Activated T-cell treated with anti-CD3 and anti-CD28 coated beads for 24 hours (primary cell): ENCODE measurements around the gene AQP11.
"Not testable (repeated sequence)": the region's sequence is repeated elsewhere in the genome, so short reads cannot be mapped to it uniquely, and the experiment has no call there.

Source experiments
- DNase-seq: peaks from one replicate; pipeline ENCODE4 v3.0.0-alpha.2; 2020; ENCODE audit warnings: low read depth

The AQP11 gene, protein sequence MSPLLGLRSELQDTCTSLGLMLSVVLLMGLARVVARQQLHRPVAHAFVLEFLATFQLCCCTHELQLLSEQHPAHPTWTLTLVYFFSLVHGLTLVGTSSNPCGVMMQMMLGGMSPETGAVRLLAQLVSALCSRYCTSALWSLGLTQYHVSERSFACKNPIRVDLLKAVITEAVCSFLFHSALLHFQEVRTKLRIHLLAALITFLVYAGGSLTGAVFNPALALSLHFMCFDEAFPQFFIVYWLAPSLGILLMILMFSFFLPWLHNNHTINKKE

DNA sequence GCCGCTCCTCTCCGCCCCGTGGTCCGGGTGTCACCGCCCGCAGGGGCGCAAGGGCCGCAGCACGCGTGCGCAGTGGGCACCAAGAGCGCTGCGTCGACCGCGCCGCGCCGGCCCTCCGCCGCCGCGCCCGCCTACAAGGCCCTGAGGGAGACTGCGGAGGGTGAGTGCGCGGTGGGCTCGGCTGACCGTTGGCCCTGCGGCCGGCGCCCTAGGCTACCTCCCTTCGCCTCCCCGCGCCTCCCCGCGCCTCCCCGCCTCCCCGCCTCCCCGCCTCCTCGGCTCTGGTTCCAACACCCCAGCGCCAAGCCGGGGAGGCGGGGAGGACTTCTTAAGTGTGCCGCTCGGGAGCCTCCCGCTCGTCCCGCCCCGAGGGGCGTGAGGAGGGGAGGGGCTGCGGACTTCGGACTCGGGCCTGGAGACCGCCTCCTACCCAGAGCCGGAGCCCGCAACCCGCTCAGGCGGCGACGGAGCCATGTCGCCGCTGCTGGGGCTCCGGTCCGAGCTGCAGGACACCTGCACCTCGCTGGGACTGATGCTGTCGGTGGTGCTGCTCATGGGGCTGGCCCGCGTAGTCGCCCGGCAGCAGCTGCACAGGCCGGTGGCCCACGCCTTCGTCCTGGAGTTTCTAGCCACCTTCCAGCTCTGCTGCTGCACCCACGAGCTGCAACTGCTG lies at the start of gene AQP11:
Gene AQP11 (plus strand): TSS at position 433 of the 673 bp plus-strand sequence. CDS start 40 bp downstream, at position 473.
- peak; percentile 51 for DNase-seq

DNA sequence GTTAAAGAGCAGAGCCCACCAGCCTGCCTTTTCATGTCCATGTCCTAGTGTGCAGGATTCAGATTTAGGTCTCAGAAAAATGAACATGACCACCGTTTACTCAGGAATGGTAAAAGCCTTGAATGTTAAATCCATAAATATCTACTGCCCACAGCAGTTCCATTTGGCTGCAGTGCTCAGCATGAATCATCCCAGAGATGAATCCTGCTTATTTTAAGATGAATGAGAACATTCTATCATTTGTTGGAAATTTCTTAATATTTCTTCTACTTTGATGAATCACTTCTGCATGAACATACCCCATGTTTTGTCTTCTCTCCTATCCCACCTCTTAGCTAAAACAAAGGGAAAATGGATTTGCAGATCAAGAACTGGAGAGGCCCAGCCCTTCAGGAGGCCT lies 47.5 kb upstream of the AQP11 start:
- no peak for DNase-seq

DNA sequence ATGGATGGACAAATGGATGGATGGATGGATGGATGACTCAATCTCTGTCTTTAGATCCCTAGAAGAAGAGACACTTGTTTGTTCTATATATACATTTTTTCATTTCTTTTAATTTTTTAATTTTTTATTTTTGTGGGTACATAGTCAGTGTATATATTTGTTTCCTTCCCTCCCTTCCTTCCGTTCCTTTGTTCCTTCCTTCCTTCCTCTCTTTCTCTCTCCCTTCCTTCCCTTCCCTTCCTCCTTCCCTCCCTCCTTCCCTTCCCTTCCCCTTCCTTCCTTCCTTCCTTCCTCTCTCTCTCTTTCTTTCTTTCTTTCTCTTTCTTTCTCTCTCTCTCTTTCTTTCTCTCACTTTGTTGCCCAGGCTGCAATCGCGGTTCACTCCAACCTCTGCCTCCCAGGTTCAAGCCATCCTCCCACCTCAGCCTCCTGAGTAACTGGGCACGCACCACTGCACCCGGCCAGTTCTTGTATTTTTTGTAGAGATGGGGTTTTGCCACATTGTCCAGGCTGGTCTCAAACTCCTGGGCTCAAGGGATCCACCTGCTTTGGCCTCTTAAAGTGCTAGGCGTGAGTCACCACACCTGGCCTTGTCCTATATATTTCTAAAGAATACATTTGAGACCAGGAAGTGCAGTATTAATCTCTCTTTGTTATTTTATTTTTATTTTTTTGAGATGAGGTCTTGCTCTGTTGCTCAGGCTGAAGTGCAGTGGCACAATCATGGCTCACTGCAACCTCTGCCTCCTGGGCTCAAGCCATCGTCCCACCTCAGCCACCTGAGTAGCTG lies 42.5 kb upstream of the AQP11 start:
- no peak for DNase-seq

DNA sequence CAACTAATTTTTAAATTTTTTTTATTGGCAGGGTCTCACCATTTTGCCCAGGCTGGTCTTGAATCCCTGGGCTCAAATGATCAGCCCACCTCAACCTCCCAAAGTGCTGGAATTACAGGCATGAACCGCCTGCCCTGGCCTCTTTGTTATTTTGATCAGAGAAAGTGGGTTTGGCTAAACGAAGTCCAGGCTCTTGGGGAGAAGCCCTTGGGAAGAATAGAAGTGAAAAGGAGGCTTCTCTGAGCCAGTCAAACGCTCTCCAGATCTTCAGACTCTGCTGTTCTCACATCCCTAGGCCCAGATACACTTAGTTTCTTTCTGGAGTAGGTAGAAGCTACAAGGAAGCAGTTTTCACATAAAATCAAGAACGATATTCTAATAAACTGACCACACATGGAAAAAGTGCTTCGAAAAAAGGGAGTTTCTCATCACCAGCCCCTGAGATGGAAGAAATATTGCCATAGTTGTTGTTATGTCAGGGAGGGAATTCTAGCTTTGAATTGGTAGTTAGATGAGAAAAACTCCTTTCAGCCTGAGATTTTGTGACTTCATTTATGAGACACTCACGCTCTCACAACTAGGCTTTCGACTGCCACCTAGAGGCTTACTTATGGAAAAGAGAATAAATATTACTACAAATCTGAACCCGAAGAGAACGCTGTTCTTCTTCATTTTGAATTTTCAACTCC lies 41.7 kb upstream of the AQP11 start:
- DNase-seq, result no peak

DNA sequence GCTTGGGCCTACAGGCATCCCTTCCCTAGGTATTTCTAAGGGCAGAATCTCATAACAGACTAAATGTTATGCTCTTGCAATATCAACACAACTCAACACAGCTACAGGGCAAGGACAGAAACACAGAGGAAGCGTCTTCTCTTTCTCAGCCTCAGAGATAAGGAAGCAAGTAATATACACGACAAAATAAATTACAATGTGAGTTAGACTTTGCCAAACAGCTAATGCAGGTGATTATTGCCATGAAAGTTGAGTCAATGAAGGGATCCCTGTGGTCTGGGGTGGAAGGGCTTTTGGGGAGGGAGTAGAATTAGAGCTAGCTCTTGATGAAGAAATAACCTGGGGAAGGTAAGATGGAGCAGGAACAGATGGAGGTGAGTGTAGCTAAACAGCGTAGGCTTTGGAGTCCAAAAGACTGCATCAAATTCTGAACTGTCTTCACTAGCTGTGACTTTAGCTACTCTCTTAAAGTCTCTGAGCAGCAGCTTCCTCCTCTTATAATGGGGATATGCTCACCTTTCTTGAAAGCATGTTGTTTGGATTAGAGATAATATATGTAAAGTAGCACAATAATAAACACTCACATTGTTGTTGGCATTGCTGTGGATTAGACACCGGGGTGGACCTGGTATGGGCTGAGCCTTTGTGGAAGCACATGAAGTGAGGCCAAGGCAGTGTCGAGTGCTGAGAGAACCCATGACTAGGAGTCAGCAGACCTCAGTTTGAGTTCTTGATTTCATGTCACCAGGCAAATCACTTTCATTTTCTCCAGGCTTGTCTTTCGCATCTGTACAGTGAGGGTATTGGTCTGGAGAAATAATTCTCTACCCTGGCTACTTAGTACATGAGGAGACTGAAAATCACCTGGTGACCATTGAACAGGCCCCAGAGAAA lies 41.0 kb upstream of the AQP11 start:
- no peak for DNase-seq

DNA sequence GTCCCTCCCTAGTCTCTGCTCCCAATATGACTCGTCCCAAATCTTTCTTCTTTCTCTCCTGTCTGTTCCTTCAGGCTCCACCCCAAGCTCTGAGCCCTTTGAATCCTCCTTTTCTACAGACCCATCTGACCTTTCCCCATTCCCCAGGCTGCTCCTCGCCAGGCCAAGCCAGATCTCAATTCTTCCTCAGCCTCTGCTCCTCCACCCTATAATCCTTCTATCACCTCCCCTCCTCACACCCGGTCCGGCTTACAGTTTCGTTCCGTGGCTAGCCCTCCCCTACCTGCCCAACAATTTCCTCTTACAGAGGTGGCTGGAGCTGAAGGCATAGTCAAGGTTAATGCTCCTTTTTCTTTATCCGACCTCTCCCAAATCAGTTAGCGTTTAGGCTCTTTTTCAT lies 38.3 kb upstream of the AQP11 start:
- not testable (repeated sequence) for DNase-seq

DNA sequence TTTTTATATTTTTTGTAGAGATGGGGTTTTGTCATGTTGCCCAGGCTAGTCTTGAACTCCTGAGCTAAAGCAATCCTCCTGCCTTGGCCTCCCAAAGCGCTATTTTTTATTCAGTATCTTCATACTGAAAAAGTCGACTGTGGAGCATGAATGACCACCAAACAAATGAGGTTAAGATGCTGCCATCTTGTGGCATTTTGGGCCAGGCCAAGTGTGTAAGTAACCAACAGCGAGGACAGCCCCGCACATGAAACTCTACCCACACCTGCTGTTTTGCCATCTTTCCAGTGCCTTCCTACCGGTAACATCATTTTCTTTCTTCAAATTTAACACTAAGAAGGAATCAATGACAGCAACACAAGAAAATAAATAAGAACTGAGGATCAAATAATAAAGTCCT lies 32.2 kb upstream of the AQP11 start:
- DNase-seq, result no peak

DNA sequence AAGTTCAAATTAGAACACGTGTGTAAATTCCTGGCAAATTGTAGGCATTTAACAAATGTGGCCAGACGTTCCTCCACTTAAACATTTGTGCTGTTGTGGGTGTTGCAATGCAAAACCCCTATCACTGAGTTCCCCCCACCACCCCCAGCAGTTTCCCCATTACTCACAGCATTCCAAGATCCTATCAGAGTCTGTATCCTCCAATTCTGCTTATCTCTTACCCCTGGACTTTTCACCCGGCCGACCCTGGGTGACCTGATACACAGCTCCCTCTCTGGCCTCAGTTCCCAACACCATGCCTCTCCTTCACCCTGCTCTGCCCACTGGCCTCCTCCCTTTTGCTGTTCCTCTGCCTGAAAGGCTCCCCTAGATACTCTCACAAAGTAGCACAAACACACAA lies 31.4 kb upstream of the AQP11 start:
- DNase-seq, result no peak

DNA sequence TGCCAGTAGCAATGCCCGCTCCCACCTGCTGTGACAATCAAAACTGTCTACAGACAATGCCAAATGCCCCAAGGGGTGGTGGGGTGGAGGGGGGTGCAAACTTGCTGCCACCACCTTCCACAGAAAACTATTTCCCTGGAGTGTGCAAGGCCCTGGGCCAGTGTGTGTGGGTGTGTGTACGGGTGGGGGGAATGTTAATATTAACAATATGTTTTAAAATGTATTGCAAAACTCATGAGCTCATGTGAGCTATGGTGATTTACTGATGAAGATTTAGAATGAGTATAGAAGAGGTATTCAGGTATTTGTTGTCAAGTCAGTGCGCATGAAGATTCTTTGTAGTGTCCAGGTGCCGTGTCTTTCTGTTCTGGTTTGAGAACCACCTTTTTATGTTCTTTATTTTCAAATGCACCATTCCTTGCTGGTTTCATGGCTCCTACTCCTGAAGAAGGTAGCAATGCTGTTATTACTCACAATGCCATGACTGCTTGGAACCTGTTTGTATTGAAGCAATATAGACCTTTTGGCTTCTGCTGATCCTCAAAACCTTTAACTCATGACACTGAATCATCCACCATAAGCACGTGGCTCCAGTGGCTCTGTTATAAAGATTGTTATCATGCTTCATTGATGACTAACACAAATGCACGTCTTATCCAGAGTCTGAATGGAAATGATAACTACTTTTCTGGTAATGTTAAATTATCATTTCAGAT lies 29.9 kb upstream of the AQP11 start:
- no peak for DNase-seq

DNA sequence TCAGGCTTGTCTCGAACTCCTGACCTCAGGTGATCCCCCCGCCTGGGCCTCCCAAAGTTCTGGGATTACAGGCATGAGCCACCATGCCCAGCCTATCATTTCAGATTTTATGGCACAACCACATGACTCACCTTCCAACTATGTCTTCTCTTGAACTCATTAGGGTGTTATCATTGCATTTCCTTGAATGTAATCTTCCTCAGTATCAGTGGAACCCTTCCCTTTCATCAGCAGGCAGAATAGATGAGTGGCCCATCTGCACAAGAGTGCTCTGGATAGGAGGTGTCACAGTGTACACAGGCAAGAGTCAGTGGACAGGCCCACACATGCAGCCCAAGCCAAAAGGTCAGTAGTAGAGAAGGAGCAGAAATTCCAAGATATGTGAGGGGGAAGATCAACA lies 29.1 kb upstream of the AQP11 start:
- DNase-seq, result no peak

DNA sequence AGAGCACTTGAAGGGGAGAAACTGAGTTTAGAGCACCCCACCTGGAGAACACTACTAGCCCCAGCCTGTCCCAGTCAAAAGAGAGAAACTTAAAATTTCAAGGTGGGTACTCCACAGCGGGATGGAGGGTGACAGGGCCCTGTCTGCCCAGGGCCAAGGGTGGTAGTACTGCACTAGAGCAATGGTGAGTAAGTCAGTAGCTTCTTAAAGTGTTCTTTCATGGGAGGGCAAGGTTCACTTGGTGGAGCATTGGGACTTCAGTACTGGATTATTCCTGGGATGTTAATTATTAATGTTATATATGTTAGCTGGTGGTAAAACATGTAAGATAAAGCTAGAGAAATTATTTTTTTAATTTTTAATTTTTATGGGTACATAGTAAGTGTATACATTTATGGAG lies 28.5 kb upstream of the AQP11 start:
- no peak for DNase-seq

DNA sequence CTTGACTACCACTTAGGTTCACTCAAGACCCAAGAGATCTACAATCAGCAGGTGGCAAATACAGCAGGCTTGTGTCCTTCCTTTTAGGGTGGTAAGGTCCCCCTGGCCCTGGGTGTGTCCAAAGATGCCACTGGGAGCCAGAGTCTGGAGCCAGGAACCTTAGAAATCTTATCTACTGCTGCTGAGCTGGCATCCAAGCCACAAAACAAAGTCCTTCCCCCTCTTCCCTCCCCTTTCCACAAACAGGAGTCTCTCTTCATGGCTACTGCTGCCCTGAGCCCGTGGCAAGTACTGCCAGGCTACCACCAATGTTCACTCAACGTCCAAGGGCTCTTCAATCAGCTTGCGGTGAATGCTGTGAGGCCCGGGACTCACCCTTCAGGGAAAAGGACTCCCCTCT lies 21.4 kb upstream of the AQP11 start:
- DNase-seq, result no peak

DNA sequence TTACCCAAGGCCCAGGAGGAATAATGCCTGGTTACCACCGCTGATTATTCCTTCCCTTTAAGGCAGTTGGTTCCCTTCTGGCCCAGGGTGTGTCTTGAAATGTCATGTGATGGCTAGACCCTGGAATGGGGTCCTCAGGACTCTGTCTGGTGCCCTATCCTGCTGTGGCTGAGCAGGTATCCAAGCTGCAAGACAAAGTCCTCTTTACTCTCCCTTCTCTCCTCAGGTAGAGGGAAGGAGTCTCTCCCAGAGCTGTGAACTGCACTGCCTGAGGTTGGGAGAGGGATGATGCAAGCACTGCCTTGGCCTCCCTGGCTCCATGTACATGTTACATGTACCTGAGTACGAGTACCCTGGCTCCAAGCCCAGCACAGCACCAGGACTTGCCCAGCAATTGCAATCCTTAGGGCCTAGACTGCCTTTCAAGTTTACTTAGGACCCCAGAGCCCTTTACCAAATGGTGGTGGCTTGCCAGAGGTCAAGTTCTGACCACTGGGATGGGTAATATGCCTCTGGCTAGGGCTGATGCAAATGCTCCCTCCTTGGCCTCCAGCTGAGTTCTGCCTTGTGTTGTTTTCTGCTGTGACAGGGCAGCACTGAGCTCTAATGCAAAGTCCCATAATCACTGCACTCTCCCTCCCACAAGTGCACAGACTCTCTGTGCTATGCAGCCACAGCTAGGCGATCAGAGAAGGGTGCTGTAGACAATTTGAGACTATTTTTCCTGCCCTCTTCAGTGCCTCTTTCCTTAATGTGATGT lies 20.7 kb upstream of the AQP11 start:
- no peak for DNase-seq

DNA sequence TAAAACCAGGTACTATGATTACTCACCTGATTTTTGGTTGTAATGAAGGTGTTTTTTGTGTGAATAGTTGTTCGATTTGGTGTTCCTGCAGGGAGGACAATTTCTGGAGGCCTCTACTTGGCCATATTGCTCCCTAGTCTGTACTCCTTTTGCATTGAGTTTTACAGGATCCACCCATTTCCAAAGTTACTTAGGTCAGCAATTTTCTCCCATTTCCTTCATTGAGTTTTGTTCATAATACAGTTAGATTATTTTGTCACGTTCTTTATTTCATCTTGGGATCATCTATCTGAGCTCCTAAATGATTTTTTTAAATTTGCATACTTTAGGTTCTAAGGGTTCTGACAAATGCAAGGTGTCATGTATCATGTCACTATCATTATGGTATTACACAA lies 20.1 kb upstream of the AQP11 start:
- no peak for DNase-seq

DNA sequence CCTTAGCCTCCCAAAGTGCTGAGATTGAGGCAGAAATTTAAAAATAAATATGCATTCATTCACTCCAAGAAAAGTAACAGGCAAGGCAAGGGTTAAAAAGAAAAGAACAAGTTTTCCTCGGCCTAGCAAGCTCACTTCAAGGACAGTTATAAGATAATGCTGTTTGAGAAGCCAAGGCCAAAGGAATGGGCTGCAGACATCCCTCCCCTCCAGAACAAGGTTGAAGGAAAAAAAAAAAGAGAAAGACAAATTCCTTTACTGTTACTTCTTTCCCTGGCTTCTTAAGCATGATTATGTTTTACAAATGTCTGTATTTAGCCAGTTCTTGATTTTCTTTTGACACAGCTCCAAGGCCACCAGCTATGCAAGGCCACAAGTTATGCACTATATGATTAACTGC lies 18.9 kb upstream of the AQP11 start:
- not testable (repeated sequence) for DNase-seq

DNA sequence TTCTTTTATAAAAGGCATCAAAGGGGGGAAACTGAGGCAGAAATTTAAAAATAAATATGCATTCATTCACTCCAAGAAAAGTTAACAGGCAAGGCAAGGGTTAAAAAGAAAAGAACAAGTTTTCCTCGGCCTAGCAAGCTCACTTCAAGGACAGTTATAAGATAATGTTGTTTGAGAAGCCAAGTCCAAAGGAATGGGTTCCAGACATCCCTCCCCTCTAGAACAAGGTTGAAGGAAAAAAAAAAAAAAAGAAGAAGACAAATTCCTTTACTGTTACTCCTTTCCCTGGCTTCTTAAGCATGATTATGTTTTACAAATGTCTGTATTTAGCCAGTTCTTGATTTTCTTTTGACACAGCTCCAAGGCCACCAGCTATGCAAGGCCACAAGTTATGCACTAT lies 14.3 kb upstream of the AQP11 start:
- DNase-seq, result not testable (repeated sequence)

DNA sequence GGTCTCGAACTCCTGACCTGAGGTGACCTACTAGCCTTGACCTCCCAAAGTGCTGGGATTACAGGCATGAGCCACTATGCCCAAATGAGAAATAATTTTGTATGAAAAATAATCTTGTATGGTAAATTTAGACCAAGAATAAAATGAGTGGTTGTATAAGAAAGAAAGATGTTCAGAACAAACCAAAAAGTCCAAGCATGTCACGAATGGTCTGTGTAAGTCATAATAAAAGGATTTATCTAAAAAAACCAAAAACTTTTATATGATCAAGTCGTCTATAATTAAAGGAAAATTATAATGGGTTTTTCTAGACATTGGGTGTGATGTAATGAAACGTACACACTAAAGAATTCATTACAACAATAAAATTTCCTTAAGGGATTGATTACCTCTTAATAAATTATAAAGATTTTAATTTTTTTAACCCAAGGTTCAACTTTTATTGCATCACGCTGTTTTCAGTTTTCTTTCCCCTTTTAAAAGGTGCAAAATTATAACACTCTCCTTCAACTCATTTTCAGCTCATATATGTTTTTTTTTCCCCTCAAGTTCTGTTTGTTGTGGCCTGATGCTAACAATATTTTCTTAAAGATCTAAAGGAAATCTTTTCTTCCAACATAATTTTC lies 8.9 kb upstream of the AQP11 start:
- no peak for DNase-seq

DNA sequence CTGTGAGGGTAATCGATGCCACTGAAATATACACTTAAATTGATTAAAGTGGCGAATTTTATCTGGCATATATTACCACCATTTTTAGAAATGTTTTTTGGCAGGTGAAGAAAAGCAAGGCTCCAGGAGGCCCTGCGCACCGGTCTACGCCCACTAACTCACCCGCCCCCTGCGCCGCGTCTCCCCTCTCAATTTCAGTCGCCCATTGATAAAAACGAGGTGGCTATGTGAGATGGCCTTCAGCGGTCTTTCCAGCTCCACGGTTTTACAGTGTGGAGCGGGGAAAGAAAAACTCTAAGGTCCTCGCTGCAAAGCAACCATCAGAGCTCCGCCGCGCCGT lies 602 bp upstream of the AQP11 start:
- DNase-seq, result no peak

DNA sequence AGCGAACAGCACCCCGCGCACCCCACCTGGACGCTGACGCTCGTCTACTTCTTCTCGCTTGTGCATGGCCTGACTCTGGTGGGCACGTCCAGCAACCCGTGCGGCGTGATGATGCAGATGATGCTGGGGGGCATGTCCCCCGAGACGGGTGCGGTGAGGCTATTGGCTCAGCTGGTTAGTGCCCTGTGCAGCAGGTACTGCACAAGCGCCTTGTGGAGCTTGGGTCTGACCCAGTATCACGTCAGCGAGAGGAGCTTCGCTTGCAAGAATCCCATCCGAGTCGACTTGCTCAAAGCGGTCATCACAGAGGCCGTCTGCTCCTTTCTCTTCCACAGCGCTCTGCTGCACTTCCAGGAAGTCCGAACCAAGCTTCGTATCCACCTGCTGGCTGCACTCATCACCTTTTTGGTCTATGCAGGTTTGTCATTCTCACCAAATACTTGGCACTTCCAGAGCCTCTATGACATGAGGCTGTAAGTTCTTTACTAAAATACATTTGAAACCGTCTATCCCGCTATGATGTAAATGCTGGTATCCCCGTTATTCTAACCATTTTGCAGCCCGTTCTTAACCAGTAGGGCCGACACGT lies 535 bp downstream of the AQP11 start:
- peak; percentile 1 for DNase-seq
